Measurements from ENCODE around the gene KCNMB2. TPM values are rescaled to one million over a fixed set of nuclear protein-coding genes. Genes with fewer than 3 reads are reported as not detected.

Gene KCNMB2
- polyA plus RNA-seq, 2 of the 4 experiments (the other 2 are of a cell fraction), result not detected

DNA sequence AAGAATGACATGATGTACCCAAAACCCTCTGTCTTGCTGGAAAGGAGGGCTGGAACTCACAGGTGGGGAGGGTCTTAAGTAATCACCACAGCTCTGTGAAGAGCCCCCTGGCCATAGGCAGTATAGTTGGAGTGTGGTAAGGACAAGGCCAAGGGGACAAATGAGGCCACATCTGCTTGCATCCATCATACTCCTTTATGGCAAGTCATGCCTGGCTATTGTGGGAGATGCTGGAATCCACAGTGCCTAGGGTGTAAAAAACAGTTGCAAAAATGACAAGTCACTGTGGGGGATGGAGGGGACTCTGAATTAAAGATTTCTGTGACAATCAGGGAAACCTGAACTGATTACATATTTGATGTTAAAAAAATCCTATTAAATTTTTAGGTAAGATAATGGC is 258.5 kb downstream of the KCNMB2 start:
- FAIRE-seq, result no peak
- ChIA-PET CTCF (no interaction called here), POLR2A (no interaction called here)
- Histone ChIP-seq H3K4me3 (no peak overlapping the region), H3K27ac (no peak overlapping the region), H3K9me3 (no peaks in the 10 kb centered on the region), H3K4me1 (no peaks in the 10 kb centered on the region), H3K4me2 (no peak overlapping the region)
- ATAC-seq, result no peak
- DNase-seq (ENCODE audit: low read depth in 1 of 2, low spot score in 1 of 2), result no peak
- TF ChIP-seq MAZ (IDR thresholded peaks at IDR 0.05; ENCODE audit: borderline replicate concordance, low read depth, low read length), result no peak
- TF ChIP-seq HOXB13 (CRISPR knock-in tag; IDR thresholded peaks at IDR 0.05; ENCODE audit: low read depth), result no peak
- TF ChIP-seq KDM5A (IDR thresholded peaks at IDR 0.05), result no peak
- TF ChIP-seq ZFP36 (IDR thresholded peaks at IDR 0.05; ENCODE audit: borderline replicate concordance, partially characterized antibody), result no peak
- no peak for TF ChIP-seq FOSL2 (IDR thresholded peaks at IDR 0.05)
- TF ChIP-seq FOSL2 (CRISPR knock-in tag; IDR thresholded peaks at IDR 0.05), result no peak
- TF ChIP-seq, protein P1, sequence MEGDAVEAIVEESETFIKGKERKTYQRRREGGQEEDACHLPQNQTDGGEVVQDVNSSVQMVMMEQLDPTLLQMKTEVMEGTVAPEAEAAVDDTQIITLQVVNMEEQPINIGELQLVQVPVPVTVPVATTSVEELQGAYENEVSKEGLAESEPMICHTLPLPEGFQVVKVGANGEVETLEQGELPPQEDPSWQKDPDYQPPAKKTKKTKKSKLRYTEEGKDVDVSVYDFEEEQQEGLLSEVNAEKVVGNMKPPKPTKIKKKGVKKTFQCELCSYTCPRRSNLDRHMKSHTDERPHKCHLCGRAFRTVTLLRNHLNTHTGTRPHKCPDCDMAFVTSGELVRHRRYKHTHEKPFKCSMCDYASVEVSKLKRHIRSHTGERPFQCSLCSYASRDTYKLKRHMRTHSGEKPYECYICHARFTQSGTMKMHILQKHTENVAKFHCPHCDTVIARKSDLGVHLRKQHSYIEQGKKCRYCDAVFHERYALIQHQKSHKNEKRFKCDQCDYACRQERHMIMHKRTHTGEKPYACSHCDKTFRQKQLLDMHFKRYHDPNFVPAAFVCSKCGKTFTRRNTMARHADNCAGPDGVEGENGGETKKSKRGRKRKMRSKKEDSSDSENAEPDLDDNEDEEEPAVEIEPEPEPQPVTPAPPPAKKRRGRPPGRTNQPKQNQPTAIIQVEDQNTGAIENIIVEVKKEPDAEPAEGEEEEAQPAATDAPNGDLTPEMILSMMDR (IDR thresholded peaks at IDR 0.05), result no peak
- TF ChIP-seq EHMT2 (IDR thresholded peaks at IDR 0.05; ENCODE audit: low read depth), result no peak
- TF ChIP-seq, protein P2, sequence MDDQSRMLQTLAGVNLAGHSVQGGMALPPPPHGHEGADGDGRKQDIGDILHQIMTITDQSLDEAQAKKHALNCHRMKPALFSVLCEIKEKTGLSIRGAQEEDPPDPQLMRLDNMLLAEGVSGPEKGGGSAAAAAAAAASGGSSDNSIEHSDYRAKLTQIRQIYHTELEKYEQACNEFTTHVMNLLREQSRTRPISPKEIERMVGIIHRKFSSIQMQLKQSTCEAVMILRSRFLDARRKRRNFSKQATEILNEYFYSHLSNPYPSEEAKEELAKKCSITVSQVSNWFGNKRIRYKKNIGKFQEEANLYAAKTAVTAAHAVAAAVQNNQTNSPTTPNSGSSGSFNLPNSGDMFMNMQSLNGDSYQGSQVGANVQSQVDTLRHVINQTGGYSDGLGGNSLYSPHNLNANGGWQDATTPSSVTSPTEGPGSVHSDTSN (IDR thresholded peaks at IDR 0.05), result no peak
- no peak for TF ChIP-seq ZNF302 (CRISPR knock-in tag; IDR thresholded peaks at IDR 0.05)
- no peak for TF ChIP-seq CBX2 (IDR thresholded peaks at IDR 0.05; ENCODE audit: borderline replicate concordance, low read depth)
- no peak for TF ChIP-seq TFCP2L1 (CRISPR knock-in tag; IDR thresholded peaks at IDR 0.05)
- TF ChIP-seq, protein P3, sequence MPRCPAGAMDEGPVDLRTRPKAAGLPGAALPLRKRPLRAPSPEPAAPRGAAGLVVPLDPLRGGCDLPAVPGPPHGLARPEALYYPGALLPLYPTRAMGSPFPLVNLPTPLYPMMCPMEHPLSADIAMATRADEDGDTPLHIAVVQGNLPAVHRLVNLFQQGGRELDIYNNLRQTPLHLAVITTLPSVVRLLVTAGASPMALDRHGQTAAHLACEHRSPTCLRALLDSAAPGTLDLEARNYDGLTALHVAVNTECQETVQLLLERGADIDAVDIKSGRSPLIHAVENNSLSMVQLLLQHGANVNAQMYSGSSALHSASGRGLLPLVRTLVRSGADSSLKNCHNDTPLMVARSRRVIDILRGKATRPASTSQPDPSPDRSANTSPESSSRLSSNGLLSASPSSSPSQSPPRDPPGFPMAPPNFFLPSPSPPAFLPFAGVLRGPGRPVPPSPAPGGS (IDR thresholded peaks at IDR 0.05), result no peak
- TF ChIP-seq, protein P4, sequence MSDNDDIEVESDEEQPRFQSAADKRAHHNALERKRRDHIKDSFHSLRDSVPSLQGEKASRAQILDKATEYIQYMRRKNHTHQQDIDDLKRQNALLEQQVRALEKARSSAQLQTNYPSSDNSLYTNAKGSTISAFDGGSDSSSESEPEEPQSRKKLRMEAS (IDR thresholded peaks at IDR 0.05), result no peak
- no peak for TF ChIP-seq RFX5 (IDR thresholded peaks at IDR 0.05)
- TF ChIP-seq, protein P5, sequence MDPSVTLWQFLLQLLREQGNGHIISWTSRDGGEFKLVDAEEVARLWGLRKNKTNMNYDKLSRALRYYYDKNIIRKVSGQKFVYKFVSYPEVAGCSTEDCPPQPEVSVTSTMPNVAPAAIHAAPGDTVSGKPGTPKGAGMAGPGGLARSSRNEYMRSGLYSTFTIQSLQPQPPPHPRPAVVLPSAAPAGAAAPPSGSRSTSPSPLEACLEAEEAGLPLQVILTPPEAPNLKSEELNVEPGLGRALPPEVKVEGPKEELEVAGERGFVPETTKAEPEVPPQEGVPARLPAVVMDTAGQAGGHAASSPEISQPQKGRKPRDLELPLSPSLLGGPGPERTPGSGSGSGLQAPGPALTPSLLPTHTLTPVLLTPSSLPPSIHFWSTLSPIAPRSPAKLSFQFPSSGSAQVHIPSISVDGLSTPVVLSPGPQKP (IDR thresholded peaks at IDR 0.05; ENCODE audit: low read depth, low read length), result no peak
- no peak for TF ChIP-seq HDAC2 (IDR thresholded peaks at IDR 0.05)

DNA sequence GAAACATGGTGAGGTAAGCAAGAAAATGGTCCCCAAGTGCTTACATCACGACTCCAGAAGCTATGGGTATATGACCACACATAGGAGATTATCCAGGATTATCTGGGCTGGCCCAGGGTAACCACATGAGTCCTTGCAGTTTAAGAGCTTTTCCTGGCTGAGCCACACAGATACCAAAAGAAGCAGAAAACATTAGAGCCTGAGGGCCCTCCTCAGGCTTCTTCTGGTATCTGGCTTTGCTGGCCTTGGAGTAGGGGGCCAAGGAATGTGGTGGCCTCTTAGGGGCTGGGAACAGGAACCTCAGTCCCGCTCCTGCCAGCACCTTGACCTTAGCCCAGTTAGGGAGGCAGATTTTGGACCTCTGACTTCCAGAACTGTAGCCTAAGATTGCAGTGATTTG is 259.1 kb downstream of the KCNMB2 start:
- Histone ChIP-seq H3K4me1 (no peaks in the 10 kb centered on the region), H3K9me3 (no peaks in the 10 kb centered on the region), H3K4me3 (no peak overlapping the region), H3K4me2 (no peak overlapping the region), H3K27ac (no peak overlapping the region)
- WGBS (ENCODE audit: missing lambda C conversion rate), result 0% methylated on average over 2 of the region's 2 CpGs
- no peak for TF ChIP-seq CHD4 (IDR thresholded peaks at IDR 0.05; ENCODE audit: borderline replicate concordance)
- TF ChIP-seq, protein P6, sequence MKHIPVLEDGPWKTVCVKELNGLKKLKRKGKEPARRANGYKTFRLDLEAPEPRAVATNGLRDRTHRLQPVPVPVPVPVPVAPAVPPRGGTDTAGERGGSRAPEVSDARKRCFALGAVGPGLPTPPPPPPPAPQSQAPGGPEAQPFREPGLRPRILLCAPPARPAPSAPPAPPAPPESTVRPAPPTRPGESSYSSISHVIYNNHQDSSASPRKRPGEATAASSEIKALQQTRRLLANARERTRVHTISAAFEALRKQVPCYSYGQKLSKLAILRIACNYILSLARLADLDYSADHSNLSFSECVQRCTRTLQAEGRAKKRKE (CRISPR knock-in tag; IDR thresholded peaks at IDR 0.05; ENCODE audit: low read depth), result no peak
- ChIA-PET POLR2A (no interaction called here), CTCF (no interaction called here)
- ATAC-seq (no peak), DNase-seq (ENCODE audit: low read depth in 1 of 2, low spot score in 1 of 2) (no peak), FAIRE-seq (no peak)

Measured in A549 (cell line).